ENCODE results near the gene YWHAG.
"Not testable (repeated sequence)": the region's sequence is repeated elsewhere in the genome, so short reads cannot be mapped to it uniquely, and the experiment has no call there.

YWHAG gene

GRCh38 chr7:76390092-76390491 is 31.3 kb upstream of the YWHAG start:
- no peaks in the 10 kb centered on the region; the same call in 1 of the 2 replicates for H3K27me3 ChIP-seq (ENCODE audit: control insufficient read depth, low read length)
- no peaks in the 10 kb centered on the region for H3K9me3 ChIP-seq (ENCODE audit: control insufficient read depth, insufficient read depth, low read length)
- TF ChIP-seq, protein P1, sequence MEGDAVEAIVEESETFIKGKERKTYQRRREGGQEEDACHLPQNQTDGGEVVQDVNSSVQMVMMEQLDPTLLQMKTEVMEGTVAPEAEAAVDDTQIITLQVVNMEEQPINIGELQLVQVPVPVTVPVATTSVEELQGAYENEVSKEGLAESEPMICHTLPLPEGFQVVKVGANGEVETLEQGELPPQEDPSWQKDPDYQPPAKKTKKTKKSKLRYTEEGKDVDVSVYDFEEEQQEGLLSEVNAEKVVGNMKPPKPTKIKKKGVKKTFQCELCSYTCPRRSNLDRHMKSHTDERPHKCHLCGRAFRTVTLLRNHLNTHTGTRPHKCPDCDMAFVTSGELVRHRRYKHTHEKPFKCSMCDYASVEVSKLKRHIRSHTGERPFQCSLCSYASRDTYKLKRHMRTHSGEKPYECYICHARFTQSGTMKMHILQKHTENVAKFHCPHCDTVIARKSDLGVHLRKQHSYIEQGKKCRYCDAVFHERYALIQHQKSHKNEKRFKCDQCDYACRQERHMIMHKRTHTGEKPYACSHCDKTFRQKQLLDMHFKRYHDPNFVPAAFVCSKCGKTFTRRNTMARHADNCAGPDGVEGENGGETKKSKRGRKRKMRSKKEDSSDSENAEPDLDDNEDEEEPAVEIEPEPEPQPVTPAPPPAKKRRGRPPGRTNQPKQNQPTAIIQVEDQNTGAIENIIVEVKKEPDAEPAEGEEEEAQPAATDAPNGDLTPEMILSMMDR (IDR thresholded peaks at IDR 0.05; ENCODE audit: low read depth, low read length, poor library complexity, severe bottlenecking), result no peak
- no peak for TF ChIP-seq EZH2phosphoT487 (IDR thresholded peaks at IDR 0.05; ENCODE audit: borderline replicate concordance, low read length)
- H3K4me1 ChIP-seq (ENCODE audit: control insufficient read depth, low read length), result peaks cover 23% of the 10 kb centered on the region
- H3K27ac ChIP-seq (ENCODE audit: low read depth, low read length), result no peak overlapping the region
- no peaks in the 10 kb centered on the region for H3K36me3 ChIP-seq (ENCODE audit: control insufficient read depth, low read length)
- no peak overlapping the region for H3K4me2 ChIP-seq (ENCODE audit: low read length)
- no peaks in the 10 kb centered on the region for H3K79me2 ChIP-seq (ENCODE audit: control insufficient read depth, low read length)
- H3K4me3 ChIP-seq (ENCODE audit: low read length), result no peak overlapping the region
- H4K20me1 ChIP-seq (ENCODE audit: control insufficient read depth, insufficient read depth, low read depth, low read length), result no peaks in the 10 kb centered on the region
- H3K9me2 ChIP-seq (replicated peaks; ENCODE audit: control insufficient read depth, low read length), result no peaks in the 10 kb centered on the region
- H3F3A ChIP-seq (ENCODE audit: control insufficient read depth, insufficient read depth), result no peaks in the 10 kb centered on the region

DNA sequence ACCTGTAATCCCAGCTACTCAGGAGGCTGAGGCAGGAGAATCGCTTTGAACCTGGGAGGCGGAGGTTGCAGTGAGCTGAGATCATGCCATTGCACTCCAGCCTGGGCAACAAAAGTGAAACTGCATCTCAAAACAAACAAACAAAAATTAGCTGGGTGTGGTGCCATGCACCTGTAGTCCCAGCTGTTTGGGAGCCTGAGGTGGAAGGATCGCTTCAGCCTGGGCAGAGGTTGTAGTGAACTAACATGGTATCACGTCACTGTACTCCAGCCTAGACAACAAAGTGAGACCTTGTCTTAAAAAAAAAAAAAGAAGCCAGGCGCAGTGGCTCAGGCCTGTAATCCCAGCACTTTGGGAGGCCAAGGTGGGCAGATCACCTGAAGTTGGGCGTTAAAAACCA is 29.0 kb upstream of the YWHAG start:
- H3K27ac ChIP-seq (ENCODE audit: low read depth, low read length); H3K9me2 ChIP-seq (replicated peaks; ENCODE audit: control insufficient read depth, low read length); H3F3A ChIP-seq (ENCODE audit: control insufficient read depth, insufficient read depth); H3K4me2 ChIP-seq (ENCODE audit: low read length); H3K79me2 ChIP-seq (ENCODE audit: control insufficient read depth, low read length); H4K20me1 ChIP-seq (ENCODE audit: control insufficient read depth, insufficient read depth, low read depth, low read length); H3K36me3 ChIP-seq (ENCODE audit: control insufficient read depth, low read length); H3K9me3 ChIP-seq (ENCODE audit: control insufficient read depth, insufficient read depth, low read length); H3K27me3 ChIP-seq (ENCODE audit: control insufficient read depth, low read length); H3K4me3 ChIP-seq (ENCODE audit: low read length): not testable (repeated sequence)
- H3K4me1 ChIP-seq (ENCODE audit: control insufficient read depth, low read length), result peaks cover 12% of the 10 kb centered on the region

- H3K4me3 ChIP-seq (ENCODE audit: low read length), result no peak overlapping the region
- H3K36me3 ChIP-seq (ENCODE audit: control insufficient read depth, low read length), result no peaks in the 10 kb centered on the region
- H3K27ac ChIP-seq (ENCODE audit: low read depth, low read length), result no peak overlapping the region
- H3F3A ChIP-seq (ENCODE audit: control insufficient read depth, insufficient read depth), result 0 out of 2 replicates have a peak, but pooled peaks cover 4% of the 10 kb centered on the region
- H3K4me1 ChIP-seq (ENCODE audit: control insufficient read depth, low read length), result peaks cover 5% of the 10 kb centered on the region; the same call in 1 of the 2 replicates
- H4K20me1 ChIP-seq (ENCODE audit: control insufficient read depth, insufficient read depth, low read depth, low read length), result no peaks in the 10 kb centered on the region
- TF ChIP-seq, protein P1 (IDR thresholded peaks at IDR 0.05; ENCODE audit: low read depth, low read length, poor library complexity, severe bottlenecking), result no peak
- TF ChIP-seq EZH2phosphoT487 (IDR thresholded peaks at IDR 0.05; ENCODE audit: borderline replicate concordance, low read length), result no peak
- no peak overlapping the region for H3K4me2 ChIP-seq (ENCODE audit: low read length)
- H3K27me3 ChIP-seq (ENCODE audit: control insufficient read depth, low read length), result no peaks in the 10 kb centered on the region; the same call in 1 of the 2 replicates
- no peaks in the 10 kb centered on the region for H3K9me2 ChIP-seq (replicated peaks; ENCODE audit: control insufficient read depth, low read length)
- H3K9me3 ChIP-seq (ENCODE audit: control insufficient read depth, insufficient read depth, low read length), result no peaks in the 10 kb centered on the region
- no peaks in the 10 kb centered on the region for H3K79me2 ChIP-seq (ENCODE audit: control insufficient read depth, low read length)
Measured at GRCh38 chr7:76386691-76387260, 28.0 kb upstream of the YWHAG start.

DNA sequence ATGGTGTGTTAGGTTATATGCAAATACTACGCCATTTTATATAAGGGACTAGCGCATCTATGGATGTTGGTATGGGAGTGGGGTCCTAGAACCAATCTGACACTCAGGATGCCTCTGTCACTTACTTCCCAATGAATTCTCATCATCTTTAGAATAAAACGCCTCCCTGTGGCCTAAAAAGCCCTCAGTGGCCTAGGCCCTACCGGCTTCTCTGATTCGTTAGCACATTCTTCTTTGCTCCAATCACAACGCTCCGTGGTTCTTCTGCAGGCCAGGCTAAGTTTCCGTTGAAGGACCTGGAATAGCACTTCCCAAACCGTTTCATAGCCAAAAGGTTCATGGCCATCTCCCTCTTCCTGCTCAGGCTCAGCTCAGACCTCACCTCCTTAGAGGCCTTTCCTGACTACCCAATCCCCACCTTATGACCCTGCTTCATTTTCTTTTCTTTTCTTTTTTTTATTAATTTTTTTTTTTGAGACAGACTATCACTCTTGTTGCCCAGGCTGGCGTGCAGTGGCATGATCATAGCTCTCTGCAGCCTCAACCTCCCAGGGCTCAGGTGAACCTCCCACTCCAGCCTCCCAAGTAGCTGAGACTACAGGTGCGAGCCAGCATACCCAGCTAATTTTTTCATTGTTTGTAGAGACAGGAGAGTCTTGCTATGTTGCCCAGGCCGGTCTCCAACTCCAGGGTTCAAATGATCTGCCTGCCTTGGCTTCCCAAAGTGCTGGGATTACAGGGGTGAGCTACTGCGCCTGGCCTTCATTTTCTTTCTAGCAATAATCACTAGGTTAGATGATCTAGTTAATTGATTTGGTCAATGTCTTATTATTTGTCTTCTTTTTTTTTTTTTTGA is 24.5 kb upstream of the YWHAG start:
- no peaks in the 10 kb centered on the region for H3K9me3 ChIP-seq (ENCODE audit: control insufficient read depth, insufficient read depth, low read length)
- no peaks in the 10 kb centered on the region for H4K20me1 ChIP-seq (ENCODE audit: control insufficient read depth, insufficient read depth, low read depth, low read length)
- H3K4me2 ChIP-seq (ENCODE audit: low read length), result no peak overlapping the region
- no peaks in the 10 kb centered on the region for H3K36me3 ChIP-seq (ENCODE audit: control insufficient read depth, low read length)
- peaks cover 14% of the 10 kb centered on the region for H3K4me1 ChIP-seq (ENCODE audit: control insufficient read depth, low read length)
- H3F3A ChIP-seq (ENCODE audit: control insufficient read depth, insufficient read depth), result peaks cover 7% of the 10 kb centered on the region; the same call in 1 of the 2 replicates
- no peaks in the 10 kb centered on the region for H3K79me2 ChIP-seq (ENCODE audit: control insufficient read depth, low read length)
- no peaks in the 10 kb centered on the region for H3K9me2 ChIP-seq (replicated peaks; ENCODE audit: control insufficient read depth, low read length)
- no peak overlapping the region for H3K4me3 ChIP-seq (ENCODE audit: low read length)
- TF ChIP-seq, protein P1 (IDR thresholded peaks at IDR 0.05; ENCODE audit: low read depth, low read length, poor library complexity, severe bottlenecking), result no peak
- no peak for TF ChIP-seq EZH2phosphoT487 (IDR thresholded peaks at IDR 0.05; ENCODE audit: borderline replicate concordance, low read length)
- peaks cover 5% of the 10 kb centered on the region; the same call in 1 of the 2 replicates for H3K27me3 ChIP-seq (ENCODE audit: control insufficient read depth, low read length)
- no peak overlapping the region for H3K27ac ChIP-seq (ENCODE audit: low read depth, low read length)

Data from DOHH2 (cell line).